HL-60 (cell line): ENCODE measurements around the gene NDEL1.

Experiments used
- DNase-seq, 2 experiments: peaks; one replicate each; pipeline ENCODE4 v3.0.0-alpha.2; 2010 to 2020; ENCODE audit warnings: low read depth in 1 of 2, low spot score in 1 of 2
- H3K27ac ChIP-seq: fragments of 250-450 bp; sonication (Bioruptor Pico); replicated peaks from 2 replicates; pipeline ENCODE4 v1.5.1; 2020; ENCODE audit warnings: mild to moderate bottlenecking, moderate library complexity
- H3K27me3 ChIP-seq: fragments of 250-450 bp; sonication (Bioruptor Pico); 2 replicates; pipeline ENCODE4 v1.5.1; 2021; ENCODE audit warnings: mild to moderate bottlenecking, moderate library complexity; ENCODE audit not compliant: insufficient read depth, poor library complexity, severe bottlenecking
- H3K4me3 ChIP-seq: replicated peaks from 2 replicates; pipeline ENCODE4 v1.5.1; 2011; ENCODE audit warnings: mild to moderate bottlenecking, control low read depth, low read length; ENCODE audit not compliant: insufficient read depth
- GABPA ChIP-seq: IDR thresholded peaks from 2 replicates; pipeline ENCODE4 v1.6.1; 2012; ENCODE audit warnings: low read depth
- POLR2AphosphoS5 ChIP-seq: IDR thresholded peaks from 2 replicates; pipeline ENCODE4 v1.6.1; 2012; ENCODE audit warnings: low read depth
- SPI1 ChIP-seq: IDR thresholded peaks from 2 replicates; pipeline ENCODE4 v1.6.1; 2012; ENCODE audit warnings: low read depth, mild to moderate bottlenecking, borderline replicate concordance
- TF ChIP-seq, protein P1 (sequence below): IDR thresholded peaks from 2 replicates; pipeline ENCODE4 v1.6.1; 2012; ENCODE audit warnings: low read depth; ENCODE audit not compliant: insufficient replicate concordance
- TF ChIP-seq, protein P2 (sequence below): IDR thresholded peaks from one replicate; pipeline ENCODE4 v1.5.1; 2011; ENCODE audit warnings: low read length, control low read depth, inconsistent platforms; ENCODE audit not compliant: insufficient read depth

The NDEL1 gene

GRCh38 chr17:8455665-8456209 is 20.1 kb downstream of the NDEL1 start:
- Histone ChIP-seq H3K27me3 (no peaks in the 10 kb centered on the region), H3K27ac (no peak overlapping the region), H3K4me3 (no peak overlapping the region)
- no peak for TF ChIP-seq SPI1
- TF ChIP-seq GABPA = no peak
- TF ChIP-seq, protein P1, sequence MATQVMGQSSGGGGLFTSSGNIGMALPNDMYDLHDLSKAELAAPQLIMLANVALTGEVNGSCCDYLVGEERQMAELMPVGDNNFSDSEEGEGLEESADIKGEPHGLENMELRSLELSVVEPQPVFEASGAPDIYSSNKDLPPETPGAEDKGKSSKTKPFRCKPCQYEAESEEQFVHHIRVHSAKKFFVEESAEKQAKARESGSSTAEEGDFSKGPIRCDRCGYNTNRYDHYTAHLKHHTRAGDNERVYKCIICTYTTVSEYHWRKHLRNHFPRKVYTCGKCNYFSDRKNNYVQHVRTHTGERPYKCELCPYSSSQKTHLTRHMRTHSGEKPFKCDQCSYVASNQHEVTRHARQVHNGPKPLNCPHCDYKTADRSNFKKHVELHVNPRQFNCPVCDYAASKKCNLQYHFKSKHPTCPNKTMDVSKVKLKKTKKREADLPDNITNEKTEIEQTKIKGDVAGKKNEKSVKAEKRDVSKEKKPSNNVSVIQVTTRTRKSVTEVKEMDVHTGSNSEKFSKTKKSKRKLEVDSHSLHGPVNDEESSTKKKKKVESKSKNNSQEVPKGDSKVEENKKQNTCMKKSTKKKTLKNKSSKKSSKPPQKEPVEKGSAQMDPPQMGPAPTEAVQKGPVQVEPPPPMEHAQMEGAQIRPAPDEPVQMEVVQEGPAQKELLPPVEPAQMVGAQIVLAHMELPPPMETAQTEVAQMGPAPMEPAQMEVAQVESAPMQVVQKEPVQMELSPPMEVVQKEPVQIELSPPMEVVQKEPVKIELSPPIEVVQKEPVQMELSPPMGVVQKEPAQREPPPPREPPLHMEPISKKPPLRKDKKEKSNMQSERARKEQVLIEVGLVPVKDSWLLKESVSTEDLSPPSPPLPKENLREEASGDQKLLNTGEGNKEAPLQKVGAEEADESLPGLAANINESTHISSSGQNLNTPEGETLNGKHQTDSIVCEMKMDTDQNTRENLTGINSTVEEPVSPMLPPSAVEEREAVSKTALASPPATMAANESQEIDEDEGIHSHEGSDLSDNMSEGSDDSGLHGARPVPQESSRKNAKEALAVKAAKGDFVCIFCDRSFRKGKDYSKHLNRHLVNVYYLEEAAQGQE = no peak
- TF ChIP-seq, protein P2, sequence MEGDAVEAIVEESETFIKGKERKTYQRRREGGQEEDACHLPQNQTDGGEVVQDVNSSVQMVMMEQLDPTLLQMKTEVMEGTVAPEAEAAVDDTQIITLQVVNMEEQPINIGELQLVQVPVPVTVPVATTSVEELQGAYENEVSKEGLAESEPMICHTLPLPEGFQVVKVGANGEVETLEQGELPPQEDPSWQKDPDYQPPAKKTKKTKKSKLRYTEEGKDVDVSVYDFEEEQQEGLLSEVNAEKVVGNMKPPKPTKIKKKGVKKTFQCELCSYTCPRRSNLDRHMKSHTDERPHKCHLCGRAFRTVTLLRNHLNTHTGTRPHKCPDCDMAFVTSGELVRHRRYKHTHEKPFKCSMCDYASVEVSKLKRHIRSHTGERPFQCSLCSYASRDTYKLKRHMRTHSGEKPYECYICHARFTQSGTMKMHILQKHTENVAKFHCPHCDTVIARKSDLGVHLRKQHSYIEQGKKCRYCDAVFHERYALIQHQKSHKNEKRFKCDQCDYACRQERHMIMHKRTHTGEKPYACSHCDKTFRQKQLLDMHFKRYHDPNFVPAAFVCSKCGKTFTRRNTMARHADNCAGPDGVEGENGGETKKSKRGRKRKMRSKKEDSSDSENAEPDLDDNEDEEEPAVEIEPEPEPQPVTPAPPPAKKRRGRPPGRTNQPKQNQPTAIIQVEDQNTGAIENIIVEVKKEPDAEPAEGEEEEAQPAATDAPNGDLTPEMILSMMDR = no peak
- no peak for TF ChIP-seq POLR2AphosphoS5
- DNase-seq = no peak

GRCh38 chr17:8458128-8458527 is 22.4 kb downstream of the NDEL1 start:
- DNase-seq = no peak
- TF ChIP-seq POLR2AphosphoS5 (no peak), GABPA (no peak), SPI1 (no peak)
- TF ChIP-seq, protein P1 = no peak
- TF ChIP-seq, protein P2 = no peak
- no peak overlapping the region for H3K27ac ChIP-seq
- no peak overlapping the region for H3K4me3 ChIP-seq
- H3K27me3 ChIP-seq = no peaks in the 10 kb centered on the region

DNA sequence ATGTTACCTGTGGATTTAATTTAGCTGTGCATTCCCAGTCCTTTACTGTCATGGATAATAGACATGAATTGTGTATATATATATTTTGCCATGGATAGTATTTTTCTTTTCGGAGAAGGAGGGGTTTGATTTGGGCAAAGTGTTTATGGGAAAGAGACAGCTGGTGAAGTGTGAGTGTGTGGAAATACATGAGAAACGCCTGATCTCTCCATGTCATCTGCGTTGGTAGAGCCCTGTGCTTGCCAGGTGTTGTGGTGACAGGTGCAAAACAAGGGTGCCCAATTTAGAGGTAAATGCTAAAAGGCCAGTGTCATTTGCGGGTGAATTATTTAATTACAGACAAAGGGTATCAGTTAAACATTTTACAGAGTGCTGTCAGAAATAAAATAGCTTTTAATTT is 23.4 kb downstream of the NDEL1 start:
- Histone ChIP-seq H3K27me3 (no peaks in the 10 kb centered on the region), H3K27ac (no peak overlapping the region)
- TF ChIP-seq POLR2AphosphoS5 (no peak), GABPA (no peak)
- TF ChIP-seq, protein P1 = no peak

DNA sequence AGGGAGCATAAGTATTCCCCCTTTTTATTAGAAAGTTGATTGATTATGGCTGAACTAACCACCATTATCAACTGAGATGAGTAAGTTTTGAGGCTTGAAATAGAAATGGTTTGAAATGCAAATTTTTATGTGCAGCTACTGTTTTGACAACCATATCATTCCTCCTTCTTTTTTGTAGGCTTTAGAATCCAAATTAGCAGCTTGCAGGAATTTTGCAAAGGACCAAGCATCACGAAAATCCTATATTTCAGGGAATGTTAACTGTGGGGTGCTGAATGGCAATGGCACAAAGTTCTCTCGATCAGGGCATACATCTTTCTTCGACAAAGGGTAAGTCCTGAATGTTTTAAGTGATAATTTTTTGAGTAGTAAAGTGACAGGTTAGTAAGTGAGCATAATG is 24.1 kb downstream of the NDEL1 start:
- H3K4me3 ChIP-seq = no peak overlapping the region
- no peak overlapping the region for H3K27ac ChIP-seq
- no peaks in the 10 kb centered on the region for H3K27me3 ChIP-seq
- DNase-seq = no peak
- no peak for TF ChIP-seq SPI1
- TF ChIP-seq, protein P2 = no peak
- TF ChIP-seq, protein P1 = no peak
- no peak for TF ChIP-seq GABPA
- no peak for TF ChIP-seq POLR2AphosphoS5

More for the DNA sequence above, 23.4 kb downstream of the NDEL1 start:
- no peak for DNase-seq
- no peak overlapping the region for H3K4me3 ChIP-seq
